ENCODE results near the gene RAB36.

DNA sequence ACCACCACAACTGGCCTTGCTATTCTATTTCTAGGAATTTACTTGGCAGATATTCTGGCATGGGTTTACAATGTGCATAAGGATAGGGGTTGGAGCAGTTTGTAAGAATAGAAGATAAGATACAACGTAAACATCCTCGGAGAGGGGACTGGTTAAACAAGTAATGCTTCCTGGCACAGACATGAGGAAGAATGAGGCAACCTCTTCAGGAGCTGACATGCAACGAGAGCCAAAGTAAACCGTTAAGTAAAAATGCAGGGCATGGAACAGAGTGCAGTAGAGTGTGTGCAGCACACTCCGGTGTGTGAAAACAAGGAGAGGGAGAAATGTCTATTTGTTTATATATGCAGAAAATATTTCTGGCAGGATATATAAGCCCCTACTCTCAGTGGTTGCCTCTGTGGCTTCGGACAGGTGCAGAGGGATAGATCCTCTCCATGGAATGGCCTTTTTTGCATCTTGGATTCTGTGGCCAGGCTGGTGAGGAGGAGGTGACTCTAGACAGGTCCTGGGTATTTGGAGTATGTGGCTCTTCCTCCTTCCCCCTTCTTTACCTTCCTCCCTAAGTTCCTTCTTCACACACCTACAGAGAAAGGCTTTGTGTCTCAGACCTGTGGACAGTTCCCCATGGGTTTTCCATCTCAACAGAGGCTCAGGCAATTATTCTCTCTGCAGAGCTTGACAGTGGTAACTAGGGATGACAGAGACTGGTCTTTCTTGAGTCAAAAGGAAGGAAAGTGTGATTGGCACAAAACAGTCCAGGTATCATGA, 2.5 kb downstream of the RAB36 start:
- TF ChIP-seq CTCF (IDR thresholded peaks at IDR 0.05; ENCODE audit: poor library complexity) (no peak), EZH2 (IDR thresholded peaks at IDR 0.05; ENCODE audit: borderline replicate concordance) (no peak), EZH2phosphoT487 (IDR thresholded peaks at IDR 0.05; ENCODE audit: low read depth, severe bottlenecking, unreplicated experiment) (no peak)
